HG03354 (cell line): Measurements from ENCODE around the gene PKP1.

Experiments used
- ATAC-seq: cut with Tn5 transposase; IDR thresholded peaks from one replicate; pipeline ENCODE4 v1.9.1; 2021; ENCODE audit warnings: mild to moderate bottlenecking; ENCODE audit not compliant: unreplicated experiment, poor library complexity, severe bottlenecking

Gene PKP1

DNA sequence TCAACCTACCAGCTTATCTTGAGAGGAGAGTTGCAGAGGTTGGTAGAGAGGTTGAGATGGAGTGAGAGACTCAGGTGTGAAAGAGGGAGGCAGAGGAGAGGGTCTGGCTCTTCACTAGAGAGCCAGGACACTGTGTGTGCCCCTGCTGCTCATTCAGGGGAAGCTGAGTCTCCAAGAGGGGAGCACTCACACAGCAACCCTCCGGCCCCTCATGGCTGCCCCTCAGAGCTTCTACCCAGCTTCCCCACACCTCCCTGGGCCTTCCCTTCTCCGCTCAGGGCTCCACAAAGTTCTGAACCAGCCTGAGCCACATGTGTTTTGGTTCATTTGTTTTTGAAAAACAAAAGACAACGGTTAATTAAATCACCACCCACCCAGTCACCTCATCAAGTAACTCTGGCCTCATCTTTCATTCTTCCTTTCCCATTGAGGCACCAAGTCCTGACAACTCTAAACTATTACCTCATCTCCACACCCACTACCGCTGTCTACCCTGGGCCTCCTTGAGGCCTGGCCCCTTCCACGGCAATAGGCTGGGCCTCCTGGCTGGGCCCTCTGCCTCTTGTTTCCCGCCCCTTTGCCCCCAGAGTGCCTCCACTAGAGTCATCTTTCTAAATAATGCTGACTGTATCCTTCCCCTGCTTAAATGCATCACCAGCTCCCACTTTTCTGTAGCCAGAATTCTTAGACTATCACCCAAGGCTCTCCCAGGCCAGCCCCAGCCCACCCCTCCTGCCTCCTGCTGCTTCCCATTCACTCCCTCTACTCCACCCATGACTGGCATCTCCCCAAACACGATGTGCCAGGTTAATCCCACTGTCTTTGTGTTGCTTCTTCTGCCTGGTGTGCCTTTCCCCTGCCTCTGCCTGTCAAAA lies 61.1 kb downstream of the PKP1 start:
- no peak for ATAC-seq

DNA sequence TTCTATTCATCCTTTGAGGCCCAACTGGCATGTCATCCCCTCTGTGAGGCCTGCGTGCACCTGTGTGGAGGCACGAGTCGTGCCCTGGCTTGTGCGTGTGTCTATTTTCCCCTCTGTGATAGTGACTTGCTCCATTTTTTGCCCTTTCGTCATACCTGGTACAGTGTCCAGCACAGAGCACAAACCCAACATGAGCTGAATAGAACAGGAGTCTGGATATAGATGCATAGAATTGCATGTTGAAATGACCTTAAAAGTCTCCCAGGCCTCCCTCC lies 61.7 kb downstream of the PKP1 start:
- ATAC-seq: no peak

DNA sequence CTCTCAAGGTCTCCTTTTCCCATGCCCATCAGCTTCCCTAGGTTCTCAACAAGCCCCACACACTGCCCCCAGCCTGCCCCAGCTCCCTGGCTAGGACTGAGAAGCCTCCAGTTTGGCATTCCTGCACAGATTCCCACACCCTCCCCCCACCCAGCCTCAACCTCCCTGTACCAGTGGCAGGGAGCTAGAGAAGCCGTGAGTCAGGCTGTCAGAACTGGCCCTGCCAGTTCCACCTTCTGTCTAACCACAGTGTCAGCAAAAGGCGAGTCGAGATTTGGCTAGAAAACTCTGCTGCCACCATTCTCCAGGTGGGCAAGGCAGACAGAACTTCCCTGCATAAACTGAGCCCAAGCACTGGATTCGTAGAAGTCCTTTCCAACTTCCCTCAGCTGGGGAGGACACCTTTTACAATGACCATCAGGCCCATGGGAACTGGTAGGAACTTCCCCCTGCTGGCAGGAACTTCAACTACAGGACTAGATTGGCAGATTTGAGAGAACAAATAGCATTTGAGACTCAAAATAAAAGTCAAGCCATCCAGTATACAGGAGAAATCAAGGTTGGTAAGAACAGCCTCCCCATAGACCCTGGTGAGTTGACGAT lies 63.1 kb downstream of the PKP1 start:
- ATAC-seq: no peak

DNA sequence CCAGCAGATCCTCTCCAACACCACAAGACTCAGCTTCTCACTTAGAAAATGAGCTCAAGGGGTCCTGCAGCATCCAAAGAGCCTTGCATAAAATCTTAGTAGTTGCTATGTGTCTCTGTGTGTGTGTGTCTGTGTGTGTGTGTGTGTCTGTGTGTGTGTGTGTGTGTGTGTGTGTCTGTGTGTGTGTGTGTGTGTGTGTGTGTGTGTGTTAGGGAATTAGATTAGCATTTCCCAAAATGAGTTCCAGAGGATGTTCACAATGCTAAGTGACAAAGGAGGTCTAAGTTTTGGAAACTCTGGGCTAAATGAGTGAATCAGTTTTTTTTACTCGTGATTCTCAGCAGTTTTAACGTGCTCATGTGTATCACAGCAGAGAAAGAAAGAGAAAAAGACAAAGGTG lies 63.7 kb downstream of the PKP1 start:
- ATAC-seq: no peak

DNA sequence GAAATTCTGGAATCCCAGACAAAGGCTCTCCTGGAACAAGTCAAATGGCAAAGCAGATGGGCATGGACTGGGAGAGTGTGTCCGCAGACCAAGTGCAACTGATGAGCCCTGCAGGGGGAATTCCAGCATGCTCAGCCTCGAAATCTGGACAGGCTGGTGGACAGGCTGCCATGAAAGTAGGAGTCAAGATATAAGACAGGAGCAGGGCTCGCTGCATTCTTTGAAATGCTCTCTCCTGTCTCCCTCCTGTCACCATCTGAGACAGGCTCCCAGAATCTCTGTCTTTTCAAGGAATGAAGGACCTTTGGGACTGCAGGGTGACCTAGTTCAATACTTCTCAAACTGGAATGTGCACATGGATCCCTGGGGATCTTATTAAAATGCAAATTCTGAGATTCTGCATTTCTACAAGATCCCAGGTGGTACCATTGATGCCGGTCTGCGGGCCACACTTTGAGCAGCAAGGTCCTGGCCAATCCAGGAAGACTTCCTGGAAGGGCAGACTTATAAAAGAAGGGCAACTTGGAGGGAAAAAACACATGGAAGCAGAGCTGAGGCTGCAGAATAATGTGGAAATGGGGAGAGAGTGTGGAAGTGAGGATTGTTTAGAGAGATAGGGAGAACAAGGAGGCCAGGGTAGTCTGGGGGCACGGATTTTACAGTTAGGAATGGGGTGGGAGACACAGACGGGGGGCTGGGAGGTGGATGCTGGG lies 64.3 kb downstream of the PKP1 start:
- no peak for ATAC-seq

DNA sequence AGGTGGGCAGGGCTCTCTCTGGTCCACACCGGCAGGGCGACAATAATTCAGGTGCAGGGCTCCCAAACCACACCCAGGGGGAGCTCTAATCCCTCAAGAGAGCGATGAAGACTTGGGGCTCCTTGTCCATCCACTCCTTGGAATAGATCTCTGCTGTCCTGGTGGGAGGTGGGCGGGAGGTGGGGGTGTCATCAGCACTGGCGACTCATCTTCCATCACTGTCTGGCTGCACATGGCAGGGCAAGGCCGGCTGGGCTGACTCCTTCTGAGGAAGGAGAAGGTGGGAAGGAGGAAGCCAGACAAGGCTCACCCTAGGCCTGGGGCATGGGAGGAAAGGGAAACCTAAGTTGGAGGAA lies 64.9 kb downstream of the PKP1 start:
- no peak for ATAC-seq

DNA sequence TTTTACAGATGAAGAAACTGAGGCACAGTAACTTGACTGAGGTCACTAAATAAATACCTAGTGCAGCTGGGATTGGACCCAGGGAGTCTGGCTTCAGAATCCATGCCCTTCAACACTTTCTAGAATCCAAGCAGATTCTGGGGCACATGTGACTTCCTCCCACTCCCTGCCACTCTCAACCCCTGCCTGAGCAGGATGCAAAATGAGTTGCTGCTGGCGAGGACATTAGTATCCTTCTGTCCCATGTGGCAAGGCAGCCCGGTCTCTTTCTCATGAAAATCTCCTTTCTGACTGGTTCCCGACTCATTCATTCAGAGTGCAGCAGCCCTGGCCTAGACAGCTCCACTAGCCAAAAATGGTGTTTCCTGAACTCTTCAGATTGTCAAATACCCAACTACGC lies 65.8 kb downstream of the PKP1 start:
- ATAC-seq: no peak

DNA sequence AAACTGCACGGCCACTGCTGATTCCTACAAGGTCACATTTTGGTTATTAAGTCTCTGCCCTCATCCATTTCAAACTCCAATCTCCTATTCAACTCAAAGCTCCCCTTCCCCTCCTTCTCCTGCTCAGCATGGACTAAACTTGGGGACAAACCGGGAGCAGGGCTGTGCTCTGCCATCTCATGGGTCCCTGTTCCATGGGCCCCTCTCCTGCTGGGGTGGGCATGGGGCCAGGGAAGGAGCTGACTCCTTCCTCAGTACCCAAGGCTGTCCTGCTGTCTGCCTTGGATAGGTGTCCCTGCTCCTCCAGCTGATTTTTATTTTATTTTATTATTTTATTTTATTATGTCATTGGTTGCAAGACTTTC lies 67.0 kb downstream of the PKP1 start:
- no peak for ATAC-seq

DNA sequence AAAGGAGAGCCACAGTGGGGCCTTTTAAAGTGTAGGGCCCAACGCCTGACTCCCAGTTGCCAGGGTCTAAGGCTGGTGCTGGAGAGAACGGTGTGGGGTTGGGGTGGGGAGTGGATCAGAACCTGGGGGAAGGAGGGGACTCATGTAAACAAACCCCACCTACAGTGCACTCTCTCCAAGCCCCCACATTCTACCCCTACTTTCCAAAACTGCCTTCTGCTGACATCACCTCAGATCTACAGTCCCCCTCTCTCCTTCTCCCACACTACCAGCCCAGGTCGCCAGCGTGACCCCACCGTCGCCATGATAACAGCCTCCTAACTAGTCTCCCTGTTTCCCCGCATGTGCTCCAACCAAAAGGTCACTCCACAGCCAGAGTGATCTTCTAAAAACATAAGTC lies 67.6 kb downstream of the PKP1 start:
- ATAC-seq: no peak

DNA sequence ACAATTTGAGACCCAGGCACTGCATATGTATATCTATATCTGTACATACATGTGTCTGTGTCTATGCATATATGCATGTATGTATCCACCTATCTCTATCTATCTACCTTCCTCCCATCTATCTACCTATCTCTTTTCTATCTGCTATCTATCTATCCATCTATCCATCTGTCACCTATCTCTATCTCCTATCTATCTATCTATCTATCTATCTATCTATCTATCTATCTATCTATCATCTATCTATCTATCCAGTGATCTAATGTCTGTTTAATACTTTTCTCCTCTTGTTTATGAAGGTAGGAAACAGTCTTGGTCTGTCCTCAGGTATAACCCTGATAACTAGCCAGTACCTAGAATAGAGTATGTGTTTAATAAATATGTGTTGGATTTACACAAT lies 68.3 kb downstream of the PKP1 start:
- ATAC-seq: no peak

DNA sequence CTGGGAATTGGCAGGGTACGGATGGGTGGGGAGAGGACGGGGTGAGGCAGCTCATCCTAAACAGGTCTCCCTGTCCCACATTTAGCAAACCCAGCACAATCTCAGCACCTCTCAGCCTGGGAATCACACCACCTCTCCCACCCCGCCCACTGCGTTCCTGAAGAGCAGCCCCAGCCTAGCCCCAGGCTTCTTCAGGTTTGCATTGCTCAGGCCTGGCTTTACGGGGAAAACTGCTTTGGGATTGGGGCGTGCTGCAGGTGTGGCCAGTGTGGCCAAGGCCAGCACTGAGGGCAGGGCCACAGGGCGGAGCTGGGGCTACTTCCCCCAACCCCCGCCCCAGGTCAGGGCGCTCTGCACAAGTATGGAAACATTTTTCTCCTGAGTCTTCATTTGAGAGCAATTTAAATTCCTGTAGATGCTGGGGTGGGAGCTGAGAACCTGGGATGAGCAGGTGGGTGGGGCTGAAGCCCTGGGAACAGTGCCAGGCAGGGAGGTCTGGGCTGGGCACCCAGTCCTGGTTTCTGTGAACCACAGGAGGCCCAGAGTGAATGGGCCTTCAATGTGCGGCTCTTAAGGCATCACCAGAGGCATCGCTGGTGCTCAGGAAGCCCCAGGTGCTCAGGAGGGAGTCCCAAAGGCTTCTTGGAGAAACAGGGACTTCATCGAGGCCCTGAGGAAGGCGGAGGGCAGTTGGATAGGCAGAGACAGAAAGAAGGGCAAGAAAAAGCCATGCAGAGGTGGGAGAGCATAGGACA lies 70.1 kb downstream of the PKP1 start:
- ATAC-seq: no peak

DNA sequence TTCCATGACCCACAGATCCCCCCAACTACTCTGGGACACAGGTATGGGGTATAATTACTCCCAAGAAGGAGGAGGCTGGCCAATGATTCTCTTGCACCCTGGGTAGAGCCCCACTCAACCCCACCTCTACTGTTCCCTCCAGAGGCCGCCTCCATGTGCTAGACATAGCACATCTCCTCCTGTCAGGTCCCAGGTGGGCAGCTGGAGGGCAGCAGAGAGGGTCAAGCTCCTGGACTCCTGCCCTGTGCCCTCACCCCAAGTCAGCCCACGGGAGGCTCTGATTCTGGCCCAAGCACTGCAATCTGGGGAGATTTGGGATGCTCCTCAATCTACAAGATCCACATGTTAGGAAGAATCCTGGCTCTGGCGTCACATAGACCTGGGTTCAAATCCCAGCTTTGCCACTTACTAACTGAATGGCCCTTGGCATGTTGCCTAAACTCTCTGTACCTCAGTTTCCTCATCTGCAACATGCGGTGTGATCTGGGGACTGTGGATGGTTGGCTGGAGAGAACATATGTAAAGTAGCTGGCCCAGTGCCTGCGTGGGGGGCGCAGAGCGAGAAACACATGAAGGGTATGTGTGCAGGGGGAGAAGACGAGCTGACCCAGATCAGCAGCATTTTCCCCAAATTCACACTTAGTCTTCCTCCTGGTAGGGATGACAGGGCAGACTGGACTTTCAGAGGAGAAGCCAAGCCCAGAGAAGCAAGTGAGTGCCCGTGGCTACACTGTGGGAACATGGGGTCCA lies 71.0 kb downstream of the PKP1 start:
- no peak for ATAC-seq

DNA sequence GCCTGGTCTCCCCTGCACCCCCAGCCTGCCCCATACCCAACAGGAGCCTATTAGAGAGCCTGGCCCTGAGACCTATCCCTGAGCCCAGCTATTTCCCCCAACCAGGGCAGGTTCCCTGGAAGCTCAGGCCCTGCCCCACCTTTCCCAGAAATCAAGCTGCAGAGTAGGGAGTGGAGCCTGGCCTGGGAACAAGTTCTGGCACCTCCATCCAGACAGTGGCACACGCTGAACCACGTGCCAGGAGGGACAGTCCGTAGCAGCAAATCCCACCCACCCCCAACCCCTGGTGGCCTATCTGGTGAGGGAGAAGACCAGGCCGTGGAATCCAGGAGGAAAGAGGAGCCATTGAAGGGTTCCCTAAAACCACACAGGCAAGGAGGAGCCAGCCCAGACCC lies 71.6 kb downstream of the PKP1 start:
- ATAC-seq: no peak

DNA sequence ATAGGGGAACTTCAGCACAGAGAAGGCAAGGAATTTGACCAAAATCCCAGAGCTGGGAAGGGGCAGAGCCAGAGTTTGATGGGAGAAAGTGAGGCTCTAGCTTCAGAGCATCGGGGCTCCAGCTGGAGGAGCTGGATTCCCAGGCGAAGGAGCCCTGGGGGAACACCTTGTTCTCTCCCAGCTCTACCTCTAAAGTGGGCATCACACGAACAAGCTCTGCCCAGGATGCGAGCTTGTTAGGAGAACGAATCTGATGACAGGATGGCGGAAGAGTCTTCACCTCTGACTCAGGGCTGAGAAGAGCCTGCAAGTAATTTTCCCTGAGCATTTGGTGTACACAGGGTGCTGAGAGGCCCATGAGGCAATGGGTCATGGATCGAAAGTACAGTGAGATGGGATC lies 72.2 kb downstream of the PKP1 start:
- no peak for ATAC-seq

DNA sequence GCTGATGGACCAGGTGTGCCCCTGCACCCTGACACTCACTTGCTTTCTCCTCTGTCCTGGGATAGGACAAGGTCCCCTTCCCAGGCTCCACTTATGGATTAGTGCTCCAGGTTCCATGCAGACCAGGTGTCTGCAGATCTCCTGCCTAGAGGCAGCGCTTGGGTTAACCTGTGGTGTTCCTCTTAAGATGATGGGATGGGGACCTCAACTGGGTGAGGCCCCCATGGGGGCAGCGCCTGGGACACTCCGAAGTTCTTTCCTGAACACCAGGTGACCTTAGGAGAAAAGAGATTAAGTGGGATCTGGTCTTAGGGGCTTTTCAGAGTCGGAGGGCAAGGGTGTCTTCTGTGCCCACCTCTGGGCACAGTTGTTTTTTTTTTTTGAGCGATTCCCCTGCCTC lies 72.9 kb downstream of the PKP1 start:
- no peak for ATAC-seq

DNA sequence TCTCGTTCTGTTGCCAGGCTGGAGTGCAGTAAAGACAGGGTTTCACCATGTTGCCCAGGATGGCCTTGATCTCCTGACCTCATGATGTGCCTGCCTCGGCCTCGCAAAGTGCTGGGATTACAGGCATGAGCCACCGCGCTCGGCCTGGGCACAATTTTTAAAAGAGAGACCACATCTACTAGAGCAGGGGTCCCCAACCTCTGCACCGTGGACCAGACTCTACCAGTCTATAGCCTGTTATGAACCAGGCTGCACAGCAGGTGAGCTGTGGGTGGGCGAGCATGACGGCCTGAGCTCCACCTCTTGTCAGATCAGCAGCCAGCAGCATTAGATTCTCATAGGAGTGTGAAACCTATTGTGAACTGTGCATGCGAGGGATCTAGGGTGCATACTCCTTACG lies 73.4 kb downstream of the PKP1 start:
- no peak for ATAC-seq

DNA sequence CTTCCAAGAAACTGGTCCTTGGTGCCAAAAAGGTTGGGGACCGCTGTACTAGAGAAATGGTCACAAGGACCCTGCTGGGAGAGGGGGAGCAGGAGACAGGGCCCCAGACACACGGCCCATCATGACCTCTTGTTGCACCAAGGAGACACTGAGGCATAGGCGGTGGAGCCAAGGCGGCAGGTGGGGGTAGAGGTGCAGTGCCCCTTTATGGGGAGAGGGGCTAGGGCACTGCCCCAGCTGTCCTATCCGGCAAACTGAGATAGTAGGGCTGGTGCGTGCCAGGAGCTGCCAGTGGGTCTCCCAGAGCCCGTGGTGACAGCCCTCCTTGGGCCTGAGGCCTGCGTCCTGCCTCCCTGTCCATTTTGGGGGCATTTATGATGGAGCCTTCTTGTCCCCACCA lies 73.9 kb downstream of the PKP1 start:
- ATAC-seq: no peak

DNA sequence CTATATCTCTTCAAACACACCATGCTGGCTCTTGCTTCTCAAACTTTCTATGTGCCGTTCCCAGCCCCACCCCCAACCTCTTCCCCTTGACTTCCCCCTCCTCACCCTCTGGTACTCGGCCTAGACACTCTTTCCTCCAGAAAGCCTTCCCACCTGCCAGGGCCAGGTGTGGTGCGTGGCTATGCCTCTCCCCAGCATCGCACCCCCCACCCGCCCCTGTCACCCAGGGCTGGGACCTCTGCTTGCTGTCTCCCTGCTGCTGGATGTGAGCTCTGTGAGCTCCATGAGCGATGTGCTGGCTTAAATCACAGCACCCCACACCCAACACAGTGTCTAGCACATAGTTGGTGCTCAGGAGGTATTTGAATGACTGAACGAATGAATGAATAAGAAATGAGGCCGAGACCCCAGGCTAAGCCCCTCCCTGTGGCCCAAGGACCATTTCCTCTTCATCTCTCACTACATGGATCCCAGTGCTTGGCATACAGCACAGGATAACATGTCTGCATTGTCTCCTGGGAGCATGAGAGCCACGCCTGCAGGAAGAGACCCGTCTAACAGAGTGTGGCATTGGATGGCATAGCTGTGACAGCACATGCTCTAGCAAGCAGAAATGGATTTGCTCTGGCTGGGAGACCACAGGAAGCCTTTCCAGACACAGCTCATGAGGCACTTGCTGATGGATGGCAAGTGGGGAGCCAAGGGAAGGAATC lies 74.5 kb downstream of the PKP1 start:
- no peak for ATAC-seq

DNA sequence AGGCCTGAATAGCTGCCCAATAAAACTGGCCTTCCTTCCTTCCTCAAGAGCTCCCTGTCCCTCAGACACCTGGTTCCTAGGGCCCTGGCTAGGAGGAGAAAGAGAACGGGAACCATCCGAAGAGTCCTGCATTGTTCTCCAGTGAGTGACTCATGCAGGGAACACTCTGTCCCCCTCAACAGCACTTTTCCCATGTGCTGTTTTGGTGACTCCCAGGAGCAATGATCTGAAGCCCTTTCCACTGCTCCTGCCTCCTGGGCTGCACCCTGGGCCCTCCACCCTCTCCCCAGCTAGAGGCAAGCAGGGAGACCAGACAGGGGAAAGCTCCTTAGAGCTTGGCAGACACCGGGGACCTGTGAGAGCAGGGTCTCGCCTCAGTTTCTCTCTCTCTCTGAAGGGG lies 75.3 kb downstream of the PKP1 start:
- no peak for ATAC-seq
